ENCODE data around the gene TTBK1. TPM values are rescaled to one million over a fixed set of nuclear protein-coding genes. Genes with fewer than 3 reads are reported as not detected.

The TTBK1 gene
- total RNA-seq, 1 donor from 2014 or later: 1.7 TPM

DNA sequence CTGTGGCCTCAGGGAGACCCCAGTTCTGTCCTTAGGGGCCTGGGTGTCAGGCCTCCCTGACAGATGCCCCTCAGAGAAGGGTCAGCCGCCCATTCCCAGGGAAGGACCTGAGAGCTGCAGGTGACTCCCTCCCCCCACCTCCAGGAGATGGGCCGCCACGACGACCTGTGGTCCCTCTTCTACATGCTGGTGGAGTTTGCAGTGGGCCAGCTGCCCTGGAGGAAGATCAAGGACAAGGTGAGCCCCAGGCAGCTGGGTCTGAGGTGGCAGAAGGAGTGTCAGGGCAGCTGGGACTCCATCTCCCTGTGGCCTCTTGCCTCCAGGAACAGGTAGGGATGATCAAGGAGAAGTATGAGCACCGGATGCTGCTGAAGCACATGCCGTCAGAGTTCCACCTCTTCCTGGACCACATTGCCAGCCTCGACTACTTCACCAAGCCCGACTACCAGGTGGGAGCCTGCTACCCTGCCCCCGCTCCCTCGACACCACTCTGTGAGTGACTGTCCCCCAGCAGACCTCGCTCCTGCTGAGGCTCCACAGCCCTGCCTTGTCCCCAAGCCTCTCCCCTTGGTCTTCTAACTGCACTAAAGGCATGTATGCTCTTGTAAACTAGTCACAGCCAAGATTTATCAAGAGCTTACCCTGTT is 12.2 kb downstream of the TTBK1 start:
- H3F3A ChIP-seq (ENCODE audit: low read depth): no peaks in the 10 kb centered on the region
- H3K36me3 ChIP-seq: no peaks in the 10 kb centered on the region
- Mint-ChIP-seq H3K4me1 (peaks cover 20% of the 10 kb centered on the region), H3K36me3 (no peaks in the 10 kb centered on the region), H3K9me3 (no peaks in the 10 kb centered on the region), H3K27me3 (ENCODE audit: insufficient read depth, low read depth) (peaks cover 2% of the 10 kb centered on the region), H3K27ac (no peak overlapping the region), H3K4me3 (no peak overlapping the region)
- H3K79me2 ChIP-seq (ENCODE audit: low read depth): no peaks in the 10 kb centered on the region
- no peak overlapping the region for H3K27ac ChIP-seq
- no peak for DNase-seq (ENCODE audit: low spot score)
- H3K9ac ChIP-seq: no peak overlapping the region
- H4K20me1 ChIP-seq (ENCODE audit: low read depth): no peaks in the 10 kb centered on the region
- no peaks in the 10 kb centered on the region for H3K27me3 ChIP-seq
- peaks cover 3% of the 10 kb centered on the region for H3K4me1 ChIP-seq
- TF ChIP-seq, protein P1, sequence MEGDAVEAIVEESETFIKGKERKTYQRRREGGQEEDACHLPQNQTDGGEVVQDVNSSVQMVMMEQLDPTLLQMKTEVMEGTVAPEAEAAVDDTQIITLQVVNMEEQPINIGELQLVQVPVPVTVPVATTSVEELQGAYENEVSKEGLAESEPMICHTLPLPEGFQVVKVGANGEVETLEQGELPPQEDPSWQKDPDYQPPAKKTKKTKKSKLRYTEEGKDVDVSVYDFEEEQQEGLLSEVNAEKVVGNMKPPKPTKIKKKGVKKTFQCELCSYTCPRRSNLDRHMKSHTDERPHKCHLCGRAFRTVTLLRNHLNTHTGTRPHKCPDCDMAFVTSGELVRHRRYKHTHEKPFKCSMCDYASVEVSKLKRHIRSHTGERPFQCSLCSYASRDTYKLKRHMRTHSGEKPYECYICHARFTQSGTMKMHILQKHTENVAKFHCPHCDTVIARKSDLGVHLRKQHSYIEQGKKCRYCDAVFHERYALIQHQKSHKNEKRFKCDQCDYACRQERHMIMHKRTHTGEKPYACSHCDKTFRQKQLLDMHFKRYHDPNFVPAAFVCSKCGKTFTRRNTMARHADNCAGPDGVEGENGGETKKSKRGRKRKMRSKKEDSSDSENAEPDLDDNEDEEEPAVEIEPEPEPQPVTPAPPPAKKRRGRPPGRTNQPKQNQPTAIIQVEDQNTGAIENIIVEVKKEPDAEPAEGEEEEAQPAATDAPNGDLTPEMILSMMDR (IDR thresholded peaks at IDR 0.05): no peak
- TF ChIP-seq EZH2phosphoT487 (IDR thresholded peaks at IDR 0.05): no peak
- TF ChIP-seq EZH2 (IDR thresholded peaks at IDR 0.05): no peak
- H3K9me3 ChIP-seq (ENCODE audit: low read depth): no peaks in the 10 kb centered on the region
- H2AFZ ChIP-seq (replicated peaks): no peak overlapping the region
- H3K4me2 ChIP-seq: no peak overlapping the region
- no peak overlapping the region for H3K4me3 ChIP-seq

DNA sequence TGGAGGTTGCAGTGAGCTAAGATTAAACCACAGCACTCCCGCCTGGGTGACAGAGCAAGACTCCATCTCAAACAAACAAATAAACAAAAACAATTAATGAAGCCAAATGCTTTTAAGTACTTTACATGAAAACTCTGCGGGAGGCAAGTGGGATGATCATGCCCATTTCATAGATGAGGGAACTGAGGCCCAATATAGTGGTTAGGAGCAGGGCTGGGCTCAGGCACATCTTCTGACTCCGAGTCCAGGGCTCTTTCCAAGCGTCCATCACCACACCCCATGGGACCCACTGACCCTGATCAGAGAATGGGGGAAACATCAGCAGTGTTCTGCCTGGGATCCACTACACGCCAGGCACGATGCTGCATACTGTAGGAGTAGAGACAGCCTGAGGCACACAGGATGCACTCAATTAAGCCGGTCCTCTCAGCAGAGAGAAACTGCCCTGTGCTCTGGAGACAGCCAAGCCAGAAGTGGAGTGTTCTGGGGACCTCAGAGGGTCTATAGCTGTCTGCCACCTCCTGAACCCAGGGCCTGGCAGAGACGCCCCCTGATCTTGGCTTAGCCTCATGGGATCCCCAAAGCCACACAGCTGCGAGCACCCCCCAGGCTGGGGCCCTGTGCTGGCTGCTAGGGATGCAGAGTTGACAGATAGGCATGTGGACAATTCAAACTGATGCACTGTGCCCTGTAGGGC is 13.5 kb downstream of the TTBK1 start:
- Mint-ChIP-seq H3K9me3 (no peaks in the 10 kb centered on the region), H3K36me3 (no peaks in the 10 kb centered on the region), H3K4me1 (peaks cover 7% of the 10 kb centered on the region), H3K4me3 (no peak overlapping the region), H3K27ac (peak overlapping the region; percentile 85), H3K27me3 (ENCODE audit: insufficient read depth, low read depth) (peaks cover 2% of the 10 kb centered on the region)
- Histone ChIP-seq H3K27me3 (no peaks in the 10 kb centered on the region), H3K4me1 (no peaks in the 10 kb centered on the region), H3K4me2 (no peak overlapping the region), H3K79me2 (ENCODE audit: low read depth) (no peaks in the 10 kb centered on the region), H3F3A (ENCODE audit: low read depth) (no peaks in the 10 kb centered on the region), H3K27ac (no peak overlapping the region), H2AFZ (replicated peaks) (no peak overlapping the region), H3K9ac (no peak overlapping the region), H3K4me3 (no peak overlapping the region), H3K36me3 (no peaks in the 10 kb centered on the region), H4K20me1 (ENCODE audit: low read depth) (no peaks in the 10 kb centered on the region), H3K9me3 (ENCODE audit: low read depth) (no peaks in the 10 kb centered on the region)
- no peak for TF ChIP-seq EZH2phosphoT487 (IDR thresholded peaks at IDR 0.05)
- TF ChIP-seq EZH2 (IDR thresholded peaks at IDR 0.05): no peak
- TF ChIP-seq, protein P1 (IDR thresholded peaks at IDR 0.05): no peak
- no peak for DNase-seq (ENCODE audit: low spot score)

DNA sequence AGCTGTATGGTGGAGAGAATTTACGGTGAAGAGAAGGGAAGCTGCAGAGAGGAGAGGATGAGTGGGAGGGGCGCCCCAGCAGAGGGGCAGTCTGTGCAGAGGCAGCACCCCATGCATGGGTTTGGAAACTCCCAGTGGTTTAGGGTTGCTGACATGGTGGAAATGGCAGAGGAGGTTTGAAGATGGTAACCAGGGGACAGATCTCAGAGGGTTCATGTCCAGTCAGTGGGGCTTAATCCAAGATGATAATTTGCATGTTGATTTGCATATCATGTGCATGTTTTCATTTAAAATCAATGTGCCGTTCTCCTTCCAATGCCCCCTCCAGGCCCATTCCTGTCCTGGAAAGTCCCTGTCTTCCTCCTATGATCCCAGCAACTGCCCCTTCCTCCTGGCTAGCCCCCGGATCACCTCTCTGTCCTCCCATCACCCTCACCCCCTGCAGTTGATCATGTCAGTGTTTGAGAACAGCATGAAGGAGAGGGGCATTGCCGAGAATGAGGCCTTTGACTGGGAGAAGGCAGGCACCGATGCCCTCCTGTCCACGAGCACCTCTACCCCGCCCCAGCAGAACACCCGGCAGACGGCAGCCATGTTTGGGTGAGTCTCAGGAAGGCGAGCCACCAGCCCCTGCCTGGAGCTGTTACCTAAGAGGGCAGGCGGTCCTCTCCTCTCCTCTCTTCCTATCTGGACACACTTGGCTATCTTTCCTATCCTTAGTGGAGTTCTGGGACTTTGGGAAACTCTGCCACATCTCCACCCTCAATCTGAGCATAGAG is 14.3 kb downstream of the TTBK1 start:
- no peaks in the 10 kb centered on the region for H3K36me3 ChIP-seq
- H3K27me3 Mint-ChIP-seq (ENCODE audit: insufficient read depth, low read depth): peaks cover 5% of the 10 kb centered on the region
- H3K4me1 ChIP-seq: no peaks in the 10 kb centered on the region

More for the DNA sequence above, 14.3 kb downstream of the TTBK1 start:
- Mint-ChIP-seq H3K4me3 (no peak overlapping the region), H3K36me3 (no peaks in the 10 kb centered on the region), H3K9me3 (no peaks in the 10 kb centered on the region), H3K27ac (peak overlapping the region; percentile 85), H3K4me1 (peaks cover 4% of the 10 kb centered on the region)
- TF ChIP-seq EZH2phosphoT487 (IDR thresholded peaks at IDR 0.05) (no peak), EZH2 (IDR thresholded peaks at IDR 0.05) (no peak)
- TF ChIP-seq, protein P1 (IDR thresholded peaks at IDR 0.05): no peak
- Histone ChIP-seq H3K27ac (no peak overlapping the region), H2AFZ (replicated peaks) (no peak overlapping the region), H3K27me3 (no peaks in the 10 kb centered on the region), H3K4me2 (no peak overlapping the region), H3F3A (ENCODE audit: low read depth) (peaks cover 5% of the 10 kb centered on the region), H3K79me2 (ENCODE audit: low read depth) (no peaks in the 10 kb centered on the region), H3K4me3 (no peak overlapping the region), H3K9ac (no peak overlapping the region), H4K20me1 (ENCODE audit: low read depth) (no peaks in the 10 kb centered on the region), H3K9me3 (ENCODE audit: low read depth) (no peaks in the 10 kb centered on the region)
- no peak for DNase-seq (ENCODE audit: low spot score)

Measured in neural progenitor cell (in vitro differentiated cells).